IMR-90 (cell line): ENCODE results near the gene TENT4B. TPM values are rescaled to one million over a fixed set of nuclear protein-coding genes. Genes with fewer than 3 reads are reported as not detected.

ENCODE experiments used
- ATAC-seq: fragments of 200-7000 bp; cut with Tn5 transposase; 2 replicates; pipeline ENCODE4 v1.9.1; 2020; ENCODE audit warnings: low read depth, mild to moderate bottlenecking, moderate library complexity
- BruUV-seq: library from RNA; stranded (reverse); fragments of 400-500 nt; replicated peaks from 2 replicates; lab custom pipeline; 2021; lab: Mats Ljungman, UMichigan
- CTCF ChIA-PET: fragments of 300-600 bp; formaldehyde crosslinking; extraction: SDS; loops from one replicate; lab custom pipeline; 2021; ENCODE audit warnings: antibody characterized with exemption; lab: Yijun Ruan, JAX
- POLR2A ChIA-PET: fragments of 300-600 bp; sonication (Branson Sonifier 250); formaldehyde crosslinking; loops from one replicate; lab custom pipeline; 2022; ENCODE audit warnings: antibody characterized with exemption; ENCODE audit not compliant: unreplicated experiment; lab: Charles Lee
- DNase-seq: peaks from one replicate; pipeline ENCODE4 v3.0.0; 2013
- H2AFZ ChIP-seq: replicated peaks from 2 replicates; pipeline ENCODE3; 2013; ENCODE audit warnings: low read length, mild to moderate bottlenecking; ENCODE audit not compliant: poor library complexity
- H2AK5ac ChIP-seq: 2 replicates; pipeline ENCODE4 v1.6.1; 2013; ENCODE audit warnings: low read depth, low read length, inconsistent platforms
- H2AK9ac ChIP-seq: replicated peaks from 2 replicates; pipeline ENCODE3; 2013; ENCODE audit warnings: mild to moderate bottlenecking, low read depth, low read length, moderate library complexity; ENCODE audit not compliant: poor library complexity
- H2BK120ac ChIP-seq: 2 replicates; pipeline ENCODE4 v1.6.1; 2013; ENCODE audit warnings: low read depth, low read length, inconsistent platforms
- H2BK15ac ChIP-seq: 3 replicates; pipeline ENCODE4 v1.6.1; 2013; ENCODE audit warnings: low read depth, low read length, inconsistent platforms
- H2BK20ac ChIP-seq: 2 replicates; pipeline ENCODE4 v1.6.1; 2013; ENCODE audit warnings: low read depth, mild to moderate bottlenecking, inconsistent platforms, low read length, moderate library complexity
- H2BK5ac ChIP-seq: 2 replicates; pipeline ENCODE4 v1.6.1; 2013; ENCODE audit warnings: mild to moderate bottlenecking, low read depth, low read length, inconsistent platforms; ENCODE audit not compliant: poor library complexity, severe bottlenecking
- H3K14ac ChIP-seq: replicated peaks from 2 replicates; pipeline ENCODE4 v1.6.1; 2013; ENCODE audit warnings: low read depth, low read length, inconsistent platforms
- H3K18ac ChIP-seq: 2 replicates; pipeline ENCODE4 v1.6.1; 2013; ENCODE audit warnings: low read depth, low read length, control low read depth
- H3K23ac ChIP-seq: 2 replicates; pipeline ENCODE4 v1.6.1; 2013; ENCODE audit warnings: low read depth, low read length, inconsistent platforms
- H3K27ac ChIP-seq: 2 replicates; pipeline ENCODE4 v1.5.1; 2013; ENCODE audit warnings: mild to moderate bottlenecking, control low read depth, low read length; ENCODE audit not compliant: insufficient read depth
- H3K27me3 ChIP-seq: 2 replicates; pipeline ENCODE4 v1.6.1; 2013; ENCODE audit warnings: low read length; ENCODE audit not compliant: control insufficient read depth, insufficient read depth
- H3K36me3 ChIP-seq: 2 replicates; pipeline ENCODE4 v1.6.1; 2013; ENCODE audit warnings: low read length, mixed read lengths; ENCODE audit not compliant: control insufficient read depth, insufficient read depth
- H3K4ac ChIP-seq: 2 replicates; pipeline ENCODE4 v1.6.1; 2013; ENCODE audit warnings: low read depth, low read length, inconsistent platforms
- H3K4me1 ChIP-seq: 2 replicates; pipeline ENCODE4 v1.6.1; 2013; ENCODE audit warnings: low read length, mixed read lengths; ENCODE audit not compliant: control insufficient read depth, insufficient read depth
- H3K4me2 ChIP-seq: 2 replicates; pipeline ENCODE4 v1.6.1; 2013; ENCODE audit warnings: low read depth, mild to moderate bottlenecking, control low read depth, low read length, moderate library complexity
- H3K4me3 ChIP-seq: 2 replicates; pipeline ENCODE4 v1.5.1; 2013; ENCODE audit warnings: low read depth, mild to moderate bottlenecking, control low read depth, low read length, moderate library complexity; ENCODE audit not compliant: insufficient read depth
- H3K56ac ChIP-seq: 2 replicates; pipeline ENCODE4 v1.6.1; 2013; ENCODE audit warnings: low read length, inconsistent platforms; ENCODE audit not compliant: insufficient read depth; ENCODE audit errors: extremely low read depth
- H3K79me1 ChIP-seq, 2 experiments: 2 replicates each; pipeline ENCODE4 v1.6.1; 2013; ENCODE audit warnings: low read length in 2 of 2, inconsistent platforms in 1 of 2, low read depth in 1 of 2
- H3K9ac ChIP-seq: 2 replicates; pipeline ENCODE4 v1.6.1; 2013; ENCODE audit warnings: low read depth, low read length, control low read depth
- H3K9me1 ChIP-seq: 2 replicates; pipeline ENCODE4 v1.6.1; 2013; ENCODE audit warnings: low read length, inconsistent platforms; ENCODE audit not compliant: insufficient read depth
- H3K9me3 ChIP-seq: 2 replicates; pipeline ENCODE4 v1.6.1; 2013; ENCODE audit warnings: low read length; ENCODE audit not compliant: control insufficient read depth, insufficient read depth
- H4K20me1 ChIP-seq: 2 replicates; pipeline ENCODE4 v1.6.1; 2013; ENCODE audit warnings: low read length, inconsistent platforms; ENCODE audit not compliant: insufficient read depth
- H4K5ac ChIP-seq: 2 replicates; pipeline ENCODE4 v1.6.1; 2013; ENCODE audit warnings: mild to moderate bottlenecking, low read depth, low read length, control low read depth
- H4K8ac ChIP-seq, 2 experiments: 2 replicates each; pipeline ENCODE4 v1.6.1; 2013; ENCODE audit warnings: low read depth in 2 of 2, low read length in 2 of 2, control low read depth in 1 of 2, inconsistent platforms in 1 of 2
- H4K91ac ChIP-seq: 2 replicates; pipeline ENCODE4 v1.6.1; 2013; ENCODE audit warnings: low read depth, low read length, inconsistent platforms; ENCODE audit not compliant: insufficient read depth
- BHLHE40 ChIP-seq: fragments of 150-350 bp; IDR thresholded peaks from 2 replicates; pipeline ENCODE4 v1.6.1; 2016; ENCODE audit warnings: mild to moderate bottlenecking, low read depth, low read length
- CEBPB ChIP-seq: IDR thresholded peaks from 2 replicates; pipeline ENCODE4 v1.6.1; 2012; ENCODE audit warnings: low read depth, low read length, improper control_type of control experiment
- CHD1 ChIP-seq: IDR thresholded peaks from 2 replicates; pipeline ENCODE4 v1.6.1; 2012; ENCODE audit warnings: low read depth, low read length, improper control_type of control experiment
- FOS ChIP-seq: fragments of 150-350 bp; IDR thresholded peaks from 2 replicates; pipeline ENCODE4 v1.6.1; 2016; ENCODE audit warnings: low read depth, low read length
- MAFK ChIP-seq: IDR thresholded peaks from 2 replicates; pipeline ENCODE4 v1.6.1; 2012; ENCODE audit warnings: low read depth, low read length, improper control_type of control experiment
- MAZ ChIP-seq: IDR thresholded peaks from 2 replicates; pipeline ENCODE4 v1.6.1; 2012; ENCODE audit warnings: low read depth, mild to moderate bottlenecking, low read length, improper control_type of control experiment, moderate library complexity, borderline replicate concordance
- MXI1 ChIP-seq: IDR thresholded peaks from 2 replicates; pipeline ENCODE4 v1.6.1; 2012; ENCODE audit warnings: low read depth, mild to moderate bottlenecking, low read length, moderate library complexity, borderline replicate concordance
- NFE2L2 ChIP-seq: fragments of 150-350 bp; IDR thresholded peaks from 2 replicates; pipeline ENCODE4 v1.6.1; 2016; ENCODE audit warnings: low read depth, mild to moderate bottlenecking, low read length
- POLR2A ChIP-seq: IDR thresholded peaks from 2 replicates; pipeline ENCODE4 v1.6.1; 2012; ENCODE audit warnings: mild to moderate bottlenecking, low read depth, low read length
- RAD21 ChIP-seq: IDR thresholded peaks from 2 replicates; pipeline ENCODE4 v1.6.1; 2012; ENCODE audit warnings: low read length, improper control_type of control experiment
- RCOR1 ChIP-seq: IDR thresholded peaks from 2 replicates; pipeline ENCODE4 v1.6.1; 2012; ENCODE audit warnings: mild to moderate bottlenecking, low read length, improper control_type of control experiment; ENCODE audit not compliant: insufficient replicate concordance
- RFX5 ChIP-seq: IDR thresholded peaks from 2 replicates; pipeline ENCODE4 v1.8.0; 2012; ENCODE audit warnings: low read depth, mild to moderate bottlenecking, low read length, moderate library complexity
- SMC3 ChIP-seq: fragments of 150-350 bp; IDR thresholded peaks from 2 replicates; pipeline ENCODE4 v1.6.1; 2016; ENCODE audit warnings: low read depth, mild to moderate bottlenecking, antibody characterized with exemption, low read length, moderate library complexity
- WGBS, 2 experiments: methylation state at CpG; one replicate each; pipeline versions ENCODE4 v1.1.5 to v1.1.7; 2013; ENCODE audit warnings: missing lambda C conversion rate in 2 of 2; ENCODE audit not compliant: insufficient read length in 1 of 2; ENCODE audit errors: extremely low coverage in 2 of 2; 5-methylcytosine and 5-hydroxymethylcytosine counted together
- dilution Hi-C: fragments of 300-500 bp; cut with HindIII; formaldehyde crosslinking; loops from one replicate; pipeline ENCODE4 v1.14.3; 2018; ENCODE audit warnings: low sequenced_read_pairs; ENCODE audit not compliant: unreplicated experiment
- in situ Hi-C: fragments of 300-500 bp; cut with MboI; formaldehyde crosslinking; loops from 3 replicates; pipeline ENCODE4 v1.14.3; 2019; ENCODE audit warnings: low sequenced_read_pairs, inconsistent platforms, mixed read lengths
- intact Hi-C: fragments of 100-400 bp; cut with micrococcal nuclease; formaldehyde crosslinking; loops from 2 replicates; pipeline ENCODE4 v1.10.0; 2022
- polyA plus RNA-seq, 3 experiments: library from polyadenylated mRNA; depleted of rRNA; stranded (reverse); fragments of >200 nt; gene quantifications; 2 replicates each; pipeline ENCODE4 v1.2.3, GENCODE V29; 2012; ENCODE audit warnings: low replicate concordance in 1 of 3
- total RNA-seq: library from RNA; depleted of rRNA; stranded (reverse); fragments of >200 nt; gene quantifications from 2 replicates; pipeline ENCODE4 v1.2.3, GENCODE V29; 2012
- TF ChIP-seq, protein P1 (sequence below): conservative IDR thresholded peaks from 2 replicates; pipeline ENCODE4 v1.5.1; 2012; ENCODE audit warnings: mild to moderate bottlenecking, low read depth, low read length, improper control_type of control experiment
- TF ChIP-seq, protein P2 (sequence below): fragments of 150-350 bp; IDR thresholded peaks from 2 replicates; pipeline ENCODE4 v1.6.1; 2017; ENCODE audit warnings: mild to moderate bottlenecking, antibody characterized with exemption, low read length, low read depth
- TF ChIP-seq, protein P3 (sequence below): fragments of 150-350 bp; IDR thresholded peaks from 2 replicates; pipeline ENCODE4 v1.6.1; 2016; ENCODE audit warnings: low read depth, mild to moderate bottlenecking, low read length, moderate library complexity, borderline replicate concordance

Gene TENT4B
- total and polyA plus RNA-seq, 2 of the 4 experiments (the other 2 are of a cell fraction), result 4.1 to 7.0 TPM

DNA sequence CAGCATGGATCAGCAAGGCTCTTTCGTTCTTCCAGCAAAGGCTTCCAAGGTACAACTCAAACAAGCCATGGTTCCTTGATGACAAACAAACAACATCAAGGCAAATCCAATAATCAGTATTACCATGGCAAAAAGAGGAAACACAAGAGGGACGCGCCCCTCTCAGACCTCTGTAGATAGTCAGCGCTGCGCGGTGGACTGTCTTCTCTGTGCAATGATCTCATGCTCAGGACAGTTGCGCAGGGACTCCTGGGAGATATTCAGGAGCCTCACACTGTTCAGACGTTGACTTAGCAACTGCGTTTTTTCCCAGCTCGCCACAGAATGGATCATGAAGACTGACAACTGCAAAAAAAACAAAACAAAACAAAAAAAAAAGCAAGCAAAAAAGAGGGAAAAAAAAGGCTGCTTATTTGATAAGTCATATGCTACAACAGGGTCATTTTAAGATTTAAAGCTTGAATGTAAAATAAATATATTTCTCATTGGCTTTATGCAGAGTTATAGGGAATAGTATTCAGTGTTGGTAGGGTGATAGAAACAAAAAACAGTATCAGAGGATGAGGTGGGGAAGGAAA, 76.1 kb downstream of the TENT4B start:
- Histone ChIP-seq H3K56ac (no peak overlapping the region), H3K23ac (no peak overlapping the region), H3K4ac (no peak overlapping the region), H3K4me3 (no peak overlapping the region), H4K91ac (no peak overlapping the region), H3K36me3 (peaks cover 14% of the 10 kb centered on the region), H3K9ac (no peak overlapping the region), H2AFZ (no peak overlapping the region), H3K27me3 (no peaks in the 10 kb centered on the region), H2BK15ac (no peak overlapping the region), H4K8ac (no peak overlapping the region), H3K9me1 (peaks cover 10% of the 10 kb centered on the region), H4K5ac (no peak overlapping the region), H2BK5ac (no peak overlapping the region), H3K18ac (no peak overlapping the region), H3K14ac (no peak overlapping the region), H3K4me1 (peaks cover 9% of the 10 kb centered on the region), H3K79me1 (no peaks in the 10 kb centered on the region; a peak in 2 of 4 replicates), H2AK9ac (no peak overlapping the region), H2BK20ac (no peak overlapping the region), H3K9me3 (no peaks in the 10 kb centered on the region), H2AK5ac (no peak overlapping the region), H3K27ac (no peak overlapping the region), H4K20me1 (no peaks in the 10 kb centered on the region), H2BK120ac (no peak overlapping the region), H3K4me2 (no peak overlapping the region)
- dilution Hi-C loops (no loop called here), intact Hi-C loops (loop anchor here (10.0 kb wide), 1 partner anchor 516 kb away; the partner anchor contains the start of gene CYLD), in situ Hi-C loops (loop anchor here (5.0 kb wide), 1 partner anchor 123 kb away; no protein-coding TSS in a partner anchor)
- ATAC-seq (no peak), DNase-seq (no peak)
- no CpG with 5 or more reads among the region's 10 CpGs for WGBS, 2 experiments
- ChIA-PET POLR2A (no interaction called here), CTCF (interaction anchor here (0.6 to 1.4 kb wide), 3 partner anchors 19 to 1934 kb away, joined by 3 read pairs; no protein-coding TSS in a partner anchor)
- no TSS peak for BruUV-seq
- TF ChIP-seq RCOR1, result no peak
- TF ChIP-seq CEBPB, result no peak
- TF ChIP-seq MAZ, result no peak
- no peak for TF ChIP-seq BHLHE40
- no peak for TF ChIP-seq MAFK
- no peak for TF ChIP-seq FOS
- TF ChIP-seq MXI1, result no peak
- TF ChIP-seq NFE2L2, result no peak
- TF ChIP-seq RFX5, result no peak
- TF ChIP-seq SMC3, result no peak
- TF ChIP-seq, protein P1, sequence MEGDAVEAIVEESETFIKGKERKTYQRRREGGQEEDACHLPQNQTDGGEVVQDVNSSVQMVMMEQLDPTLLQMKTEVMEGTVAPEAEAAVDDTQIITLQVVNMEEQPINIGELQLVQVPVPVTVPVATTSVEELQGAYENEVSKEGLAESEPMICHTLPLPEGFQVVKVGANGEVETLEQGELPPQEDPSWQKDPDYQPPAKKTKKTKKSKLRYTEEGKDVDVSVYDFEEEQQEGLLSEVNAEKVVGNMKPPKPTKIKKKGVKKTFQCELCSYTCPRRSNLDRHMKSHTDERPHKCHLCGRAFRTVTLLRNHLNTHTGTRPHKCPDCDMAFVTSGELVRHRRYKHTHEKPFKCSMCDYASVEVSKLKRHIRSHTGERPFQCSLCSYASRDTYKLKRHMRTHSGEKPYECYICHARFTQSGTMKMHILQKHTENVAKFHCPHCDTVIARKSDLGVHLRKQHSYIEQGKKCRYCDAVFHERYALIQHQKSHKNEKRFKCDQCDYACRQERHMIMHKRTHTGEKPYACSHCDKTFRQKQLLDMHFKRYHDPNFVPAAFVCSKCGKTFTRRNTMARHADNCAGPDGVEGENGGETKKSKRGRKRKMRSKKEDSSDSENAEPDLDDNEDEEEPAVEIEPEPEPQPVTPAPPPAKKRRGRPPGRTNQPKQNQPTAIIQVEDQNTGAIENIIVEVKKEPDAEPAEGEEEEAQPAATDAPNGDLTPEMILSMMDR, result no peak
- TF ChIP-seq, protein P2, sequence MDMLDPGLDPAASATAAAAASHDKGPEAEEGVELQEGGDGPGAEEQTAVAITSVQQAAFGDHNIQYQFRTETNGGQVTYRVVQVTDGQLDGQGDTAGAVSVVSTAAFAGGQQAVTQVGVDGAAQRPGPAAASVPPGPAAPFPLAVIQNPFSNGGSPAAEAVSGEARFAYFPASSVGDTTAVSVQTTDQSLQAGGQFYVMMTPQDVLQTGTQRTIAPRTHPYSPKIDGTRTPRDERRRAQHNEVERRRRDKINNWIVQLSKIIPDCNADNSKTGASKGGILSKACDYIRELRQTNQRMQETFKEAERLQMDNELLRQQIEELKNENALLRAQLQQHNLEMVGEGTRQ, result no peak
- TF ChIP-seq POLR2A, result no peak
- TF ChIP-seq, protein P3, sequence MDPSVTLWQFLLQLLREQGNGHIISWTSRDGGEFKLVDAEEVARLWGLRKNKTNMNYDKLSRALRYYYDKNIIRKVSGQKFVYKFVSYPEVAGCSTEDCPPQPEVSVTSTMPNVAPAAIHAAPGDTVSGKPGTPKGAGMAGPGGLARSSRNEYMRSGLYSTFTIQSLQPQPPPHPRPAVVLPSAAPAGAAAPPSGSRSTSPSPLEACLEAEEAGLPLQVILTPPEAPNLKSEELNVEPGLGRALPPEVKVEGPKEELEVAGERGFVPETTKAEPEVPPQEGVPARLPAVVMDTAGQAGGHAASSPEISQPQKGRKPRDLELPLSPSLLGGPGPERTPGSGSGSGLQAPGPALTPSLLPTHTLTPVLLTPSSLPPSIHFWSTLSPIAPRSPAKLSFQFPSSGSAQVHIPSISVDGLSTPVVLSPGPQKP, result no peak
- no peak for TF ChIP-seq RAD21
- no peak for TF ChIP-seq CHD1
